Ecto neural progenitor cell (in vitro differentiated cells): Measurements from ENCODE around the gene DHX16.
"Not testable (repeated sequence)": the region's sequence is repeated elsewhere in the genome, so short reads cannot be mapped to it uniquely, and the experiment has no call there.

Source experiments
- DNase-seq: peaks from one replicate; pipeline ENCODE4 v3.0.0-alpha.2; 2018; ENCODE audit warnings: low spot score

DHX16 gene

DNA sequence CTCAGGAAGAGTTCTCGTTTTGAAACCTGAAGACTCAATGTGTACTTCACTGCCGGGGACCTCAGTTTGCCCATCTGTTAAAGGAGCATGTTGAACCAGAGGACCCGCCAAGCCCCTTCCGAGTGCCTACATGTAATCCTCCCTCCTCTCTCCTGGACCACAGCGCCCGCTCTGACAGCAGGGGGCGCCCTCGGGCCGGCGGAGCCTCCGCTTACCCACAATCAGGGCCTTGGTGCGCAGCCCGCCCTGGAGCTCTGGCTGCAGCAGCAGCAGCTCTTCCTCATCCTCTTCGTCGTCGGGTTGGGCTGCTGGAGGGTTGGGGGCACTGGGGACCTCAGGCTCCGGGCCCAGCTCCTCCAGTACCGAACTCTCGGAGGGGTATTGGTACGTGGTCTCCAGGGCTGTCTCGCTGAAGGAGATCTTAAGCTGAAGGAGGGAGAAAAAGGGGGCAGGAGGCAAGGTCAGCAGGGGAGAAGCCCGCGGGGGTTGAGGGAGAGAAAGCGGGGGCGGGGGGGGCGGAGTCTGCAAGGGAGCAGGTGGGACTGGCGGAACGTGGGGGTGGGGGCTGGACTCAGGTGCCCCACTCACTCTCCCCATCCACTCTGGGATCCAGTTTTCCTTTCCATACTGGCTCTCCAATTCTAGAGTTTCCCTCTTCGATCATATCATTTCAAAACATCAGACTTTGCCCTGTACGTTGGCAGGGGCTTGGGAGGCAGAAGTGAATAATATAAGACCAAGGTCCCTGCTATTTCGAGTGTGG, 6.3 kb upstream of the DHX16 start:
- peak; percentile 91 for DNase-seq

DNA sequence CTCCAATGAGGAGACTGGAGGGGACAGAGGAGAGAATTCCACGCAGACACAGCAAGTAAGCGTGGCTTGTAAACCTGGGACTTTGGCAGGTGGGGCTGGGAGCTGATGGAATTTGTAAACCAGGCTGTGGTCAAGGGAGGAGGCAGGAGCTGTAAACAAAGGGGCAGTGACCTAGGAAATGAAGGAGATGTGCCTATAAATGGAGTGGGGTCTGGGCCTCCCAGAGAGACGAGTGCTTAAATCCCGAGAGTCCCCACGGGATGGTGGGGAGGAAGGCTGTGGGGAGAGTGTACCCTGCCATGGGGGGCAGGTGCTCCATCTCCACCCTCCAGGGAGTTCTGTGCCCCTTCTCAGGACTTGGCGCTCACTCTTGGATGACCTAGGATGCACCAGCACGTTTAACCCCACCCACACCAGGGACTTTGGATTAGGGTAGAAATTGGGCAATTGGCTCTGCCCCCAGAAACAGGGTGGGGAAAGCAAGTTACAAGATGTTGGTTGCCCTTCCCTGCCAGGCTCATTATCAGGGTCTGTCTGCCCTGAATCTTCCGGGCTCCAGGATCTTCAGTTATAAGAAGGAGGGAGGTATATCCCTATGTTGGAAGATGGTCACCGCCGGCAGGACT, 4.0 kb upstream of the DHX16 start:
- no peak for DNase-seq

DNA sequence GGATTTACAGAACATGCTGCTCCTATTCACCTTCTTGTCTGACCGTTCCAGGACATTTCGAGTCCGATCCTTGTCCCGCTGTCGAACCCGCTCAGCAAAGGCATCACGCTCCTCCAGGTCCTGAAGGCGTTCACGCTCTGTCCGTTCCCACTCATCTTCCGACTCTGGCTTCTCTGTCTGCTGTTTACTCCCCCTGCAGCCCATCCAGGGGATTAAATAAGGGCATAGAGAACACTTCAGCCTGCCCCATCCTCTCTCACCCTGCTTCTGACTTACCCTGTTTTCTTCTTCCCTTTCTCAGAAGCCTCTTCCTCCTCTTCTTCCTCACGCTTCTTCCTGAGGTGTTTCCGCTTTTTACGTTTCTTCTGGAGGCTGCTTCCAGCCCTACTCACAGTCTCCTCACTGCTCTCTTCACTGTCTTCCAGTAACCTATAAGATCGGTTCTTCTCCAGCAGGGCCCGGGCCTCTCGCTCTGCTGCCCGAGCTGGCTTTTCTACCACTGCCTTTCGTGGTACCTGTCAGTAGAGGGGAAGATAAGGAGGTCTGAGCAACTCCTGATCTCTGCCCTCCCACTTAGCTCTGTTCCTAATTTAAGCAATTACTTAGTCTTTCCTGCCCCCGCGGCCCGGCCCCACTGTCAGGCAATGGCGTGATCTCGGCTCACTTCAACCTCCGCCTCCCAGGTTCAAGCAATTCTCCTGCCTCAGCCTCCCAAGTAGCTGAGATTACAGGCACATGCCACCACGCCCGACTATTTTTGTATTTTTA, 1.9 kb downstream of the DHX16 start:
- DNase-seq = no peak

DNA sequence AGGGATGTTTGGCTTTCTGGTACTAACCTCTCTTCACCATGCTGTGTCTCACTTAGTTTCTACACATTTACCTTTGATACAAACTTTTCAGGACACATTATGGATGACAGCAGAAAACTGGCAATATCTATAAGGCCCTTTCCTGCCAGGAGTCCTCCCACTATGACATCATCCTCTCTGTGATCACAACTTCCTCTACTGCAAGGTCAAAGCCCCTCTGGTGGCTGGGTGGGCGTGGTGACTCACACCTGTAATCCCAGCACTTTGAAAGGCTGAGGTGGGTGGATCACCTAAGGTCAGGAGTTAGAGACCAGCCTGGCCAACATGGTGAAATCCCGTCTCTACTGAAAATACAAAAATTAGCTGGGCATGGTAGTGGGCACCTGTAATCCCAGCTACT, 6.5 kb downstream of the DHX16 start:
- not testable (repeated sequence) for DNase-seq

DNA sequence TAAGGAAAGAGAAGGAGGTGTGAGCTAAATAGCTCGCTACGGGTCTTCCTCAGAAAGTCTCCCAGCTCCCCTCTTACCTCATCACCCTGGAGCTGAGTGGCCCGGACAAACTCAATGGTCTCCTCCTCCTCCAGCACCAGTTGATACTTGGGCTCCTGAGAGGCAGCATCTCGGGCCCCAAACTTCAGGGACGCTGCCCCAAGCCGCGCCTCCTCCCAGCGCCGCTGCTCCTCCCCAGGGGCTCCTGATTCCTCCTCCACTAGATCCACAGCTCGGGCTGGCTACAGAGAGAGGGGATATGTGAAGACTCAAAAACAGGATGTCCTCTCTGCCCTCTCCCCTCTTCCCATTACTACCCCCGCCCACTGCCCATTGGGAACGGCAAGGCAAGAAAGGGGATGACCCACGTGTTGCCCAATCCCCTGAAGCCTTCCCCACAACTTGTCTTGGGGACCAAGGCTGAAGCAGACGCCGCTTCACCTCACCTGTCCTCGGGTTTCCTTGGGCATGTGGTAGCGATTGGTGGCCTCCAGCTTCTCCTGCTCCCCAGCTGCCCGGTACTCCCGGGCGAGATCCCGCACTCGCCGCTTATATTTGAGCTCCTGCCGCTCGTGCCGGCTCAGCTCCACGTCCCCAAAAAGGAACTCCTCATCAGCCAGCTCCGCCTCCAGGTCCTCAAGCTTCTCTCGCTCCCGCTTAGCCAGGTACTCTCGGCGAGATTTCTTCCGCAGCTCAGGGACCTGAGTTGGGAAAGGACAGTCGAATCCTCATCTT, 7.6 kb downstream of the DHX16 start:
- DNase-seq = no peak

DNA sequence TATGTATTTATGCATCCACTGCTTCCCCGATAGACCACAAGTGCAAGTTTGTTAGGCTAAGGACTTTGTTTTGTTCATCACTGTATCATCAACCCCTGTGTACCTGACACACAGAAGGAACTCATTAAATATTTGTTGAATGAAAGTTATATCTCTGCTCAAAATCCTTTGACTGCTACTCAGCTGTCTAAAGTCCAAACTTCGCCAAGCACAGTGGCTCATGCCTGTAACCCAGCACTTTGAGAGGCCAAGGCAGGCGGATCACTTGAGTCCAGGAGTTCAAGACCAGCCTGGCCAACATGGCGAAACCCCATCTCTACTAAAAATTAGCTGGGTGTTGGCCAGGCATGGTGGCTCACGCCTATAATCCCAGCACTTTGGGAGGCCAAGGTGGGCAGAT, 14.9 kb downstream of the DHX16 start:
- DNase-seq = not testable (repeated sequence)

DNA sequence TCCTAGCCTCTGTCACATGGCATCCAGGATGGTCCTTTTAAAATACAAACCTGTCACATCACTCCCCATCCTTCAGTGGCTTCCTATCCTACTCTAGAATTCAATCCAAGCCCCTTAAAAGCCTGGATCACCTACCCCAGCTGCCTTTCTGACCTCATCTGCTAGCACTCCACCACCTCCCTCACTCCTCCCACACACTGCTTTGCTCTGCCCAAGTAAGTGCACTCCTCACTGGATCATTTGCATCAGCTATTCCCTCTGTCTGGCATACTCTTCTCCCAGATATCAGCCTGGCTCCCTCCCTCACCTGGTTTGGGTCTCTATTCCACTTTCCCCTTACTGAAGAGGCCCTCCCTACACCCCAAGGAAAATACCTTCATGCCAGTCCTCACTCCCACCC, 15.4 kb downstream of the DHX16 start:
- no peak for DNase-seq

DNA sequence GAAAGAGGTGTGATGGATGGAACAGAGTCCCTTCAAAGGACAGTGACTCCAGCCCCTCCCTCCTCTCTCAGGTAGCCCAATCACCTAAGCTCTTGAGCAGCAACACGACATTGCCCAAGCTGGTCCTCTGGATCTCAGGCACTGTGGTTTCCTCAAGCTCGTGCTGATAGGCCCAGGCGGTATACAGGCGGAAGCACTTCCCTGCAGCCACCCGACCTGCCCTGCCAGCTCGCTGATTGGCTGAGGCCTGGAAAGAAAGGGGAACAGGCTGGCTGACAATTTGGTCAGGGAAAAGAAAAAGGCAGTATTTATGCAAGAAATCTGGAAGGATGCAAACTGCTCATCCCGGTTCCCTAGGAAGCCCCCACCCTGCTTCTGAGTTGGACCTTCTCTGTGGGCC, 16.3 kb downstream of the DHX16 start:
- no peak for DNase-seq

DNA sequence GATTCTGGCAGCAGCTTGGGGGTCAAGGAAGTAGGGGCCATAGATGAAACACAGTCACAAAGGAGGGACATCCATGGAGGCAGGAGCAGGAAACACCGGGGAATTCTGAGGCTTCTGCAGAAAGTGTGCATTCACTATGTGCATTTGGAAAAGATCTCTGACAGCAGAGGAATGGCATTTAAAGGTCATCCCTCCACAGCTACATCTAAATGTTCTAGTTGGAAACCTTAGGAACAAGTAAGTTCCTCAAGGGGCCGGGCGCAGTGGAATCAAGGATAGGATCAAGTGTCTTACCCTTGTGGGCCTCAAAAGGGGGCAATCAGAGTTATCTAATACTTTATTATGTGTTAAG, 17.1 kb downstream of the DHX16 start:
- no peak for DNase-seq

DNA sequence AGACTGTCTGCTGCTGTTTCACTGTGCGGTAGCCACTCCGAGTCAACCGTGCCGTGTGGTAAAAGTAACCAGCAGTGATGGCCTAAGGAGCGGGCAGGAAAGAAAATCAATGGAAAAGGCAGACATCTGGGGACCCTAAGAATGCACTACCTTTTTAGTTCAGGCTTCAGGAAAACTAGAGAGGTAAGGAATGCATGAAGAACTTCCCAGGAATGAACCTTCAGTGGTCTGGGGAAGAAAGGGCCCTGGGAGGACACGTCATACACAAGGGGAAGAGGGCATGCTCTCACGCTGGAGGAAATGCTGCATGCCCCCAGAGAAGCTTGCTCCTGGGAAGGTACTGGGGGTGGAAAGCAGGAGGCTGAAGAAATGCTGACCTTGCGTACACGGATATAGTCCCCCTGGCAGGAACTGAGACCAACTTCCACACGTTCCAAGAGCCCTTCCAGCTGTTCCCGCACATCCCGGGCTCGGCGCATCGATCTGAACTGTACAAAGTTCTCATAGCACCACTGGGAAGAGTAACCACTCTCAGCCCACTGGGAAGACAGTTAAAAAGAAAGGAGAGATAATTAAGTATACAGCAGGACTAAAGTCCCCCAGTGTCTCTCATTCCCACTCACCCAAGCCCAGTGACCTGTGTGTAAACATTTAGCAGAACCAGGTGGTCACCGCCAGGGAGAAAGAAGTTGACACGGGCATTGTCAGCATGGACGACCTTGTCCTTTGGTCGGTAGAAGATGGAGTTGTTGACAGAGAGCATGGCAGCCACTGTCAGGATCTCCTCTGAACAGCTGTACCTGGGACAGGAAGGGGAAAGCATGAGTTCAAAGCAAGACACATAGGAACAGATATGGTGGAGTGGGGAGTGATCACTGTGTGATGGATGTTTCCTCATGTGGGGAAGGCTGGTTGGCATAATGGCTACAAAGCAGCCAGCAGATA, 17.7 kb downstream of the DHX16 start:
- no peak for DNase-seq

DNA sequence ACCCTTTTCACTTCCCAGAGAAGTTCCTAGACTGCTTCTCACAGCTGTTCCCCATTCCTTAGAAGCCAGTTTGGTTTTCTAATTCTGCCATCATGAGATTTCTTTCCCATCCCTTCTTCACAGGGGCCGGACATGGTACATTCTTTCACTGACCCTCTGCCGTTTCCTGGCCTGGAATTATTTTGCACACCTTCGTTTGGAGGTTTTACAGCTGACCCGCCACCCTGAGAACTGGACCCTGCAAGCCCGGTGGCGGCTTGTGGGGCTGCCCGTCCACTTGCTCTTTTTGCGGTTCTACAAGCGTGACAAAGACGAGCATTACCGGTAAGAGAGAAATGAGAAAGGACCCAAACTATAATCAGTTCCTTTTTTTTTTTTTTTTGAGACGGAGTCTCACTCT, 21.7 kb downstream of the DHX16 start:
- no peak for DNase-seq

DNA sequence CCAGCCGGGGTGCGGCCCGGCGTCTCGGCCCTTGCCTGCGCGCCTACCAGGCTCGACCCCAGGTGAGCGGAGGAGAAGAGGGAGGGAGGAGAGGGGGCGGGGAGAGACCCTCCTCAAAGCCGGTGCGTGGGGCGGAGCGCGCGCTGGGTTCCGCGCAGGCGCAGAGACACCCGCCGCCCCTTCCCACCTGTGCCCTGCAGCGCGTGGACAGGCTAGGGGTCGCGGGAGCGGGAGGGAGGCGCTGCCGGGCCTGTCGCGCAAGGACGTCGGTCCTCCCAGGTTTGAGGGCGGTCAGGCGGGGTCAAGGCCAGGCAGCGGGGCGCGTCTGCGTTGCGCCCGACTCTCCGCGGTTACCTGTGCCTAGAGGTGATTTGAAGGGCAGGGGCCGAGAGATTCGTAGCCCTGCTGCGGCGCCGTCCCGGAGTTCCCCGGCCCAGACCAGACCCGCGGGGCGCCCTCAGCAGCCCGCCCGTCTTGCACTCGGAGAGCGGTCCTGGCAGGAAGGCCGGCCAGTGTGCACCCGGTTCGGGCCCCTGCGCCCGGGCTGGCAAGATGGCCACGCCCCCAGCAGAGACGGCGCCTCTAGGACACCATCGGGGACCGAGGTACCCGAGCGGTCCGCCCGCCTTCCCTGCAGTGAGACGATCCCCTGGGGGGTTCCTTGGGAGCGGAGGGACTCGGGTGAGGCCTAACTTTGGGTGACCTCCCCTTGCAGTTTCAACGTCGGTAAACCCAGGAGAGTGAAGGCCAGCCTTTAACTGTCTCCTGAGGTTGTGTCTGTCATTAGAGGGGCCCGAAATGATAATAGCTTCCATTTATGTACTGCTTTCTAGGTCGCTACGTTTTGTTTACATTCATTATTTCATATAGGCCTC, 25.3 kb downstream of the DHX16 start:
- DNase-seq = peak; percentile 85

DNA sequence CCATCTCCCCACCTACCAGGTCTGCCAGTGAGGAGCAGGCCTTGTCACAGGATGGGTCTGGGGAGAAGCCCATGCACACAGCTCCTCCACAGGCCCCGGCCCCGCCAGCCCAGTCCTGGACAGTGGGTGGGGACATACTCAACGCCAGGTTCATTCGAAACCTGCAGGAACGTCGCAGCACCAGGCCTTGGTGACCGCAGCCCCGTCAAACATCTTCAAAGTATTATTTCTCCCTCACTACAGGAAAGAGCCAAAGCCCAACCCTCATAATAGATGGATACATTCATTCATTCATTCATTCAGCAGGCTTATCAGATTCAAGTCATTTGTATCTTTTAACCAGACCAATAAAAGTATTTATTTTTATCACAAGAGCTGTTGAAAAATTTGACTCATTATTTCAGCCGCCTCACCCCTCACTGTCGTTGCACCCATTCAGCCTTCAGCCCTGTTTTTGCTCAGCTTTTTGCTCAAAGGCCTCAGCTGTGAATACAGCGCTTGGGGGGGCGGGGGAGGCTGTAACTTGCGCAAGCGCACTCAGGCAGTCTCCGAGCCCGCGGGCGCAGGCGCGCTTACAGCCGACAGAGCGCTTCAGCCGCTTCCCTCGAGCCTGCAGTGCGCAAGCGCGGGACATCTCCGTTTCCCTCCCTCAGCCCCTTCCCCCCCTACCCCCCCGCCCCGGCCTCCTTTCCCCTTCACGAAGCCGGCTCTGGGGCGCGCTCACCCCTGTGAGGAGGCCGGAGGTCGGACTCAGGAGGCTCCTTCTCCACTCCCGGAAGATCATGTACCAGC, 26.2 kb downstream of the DHX16 start, which contains the start of gene C6orf136:
Gene C6orf136, plus strand, starts transcription at position 684 of the 792 bp plus-strand sequence. Its CDS starts 99 bp downstream, at position 783.
- peak; percentile 94 for DNase-seq

DNA sequence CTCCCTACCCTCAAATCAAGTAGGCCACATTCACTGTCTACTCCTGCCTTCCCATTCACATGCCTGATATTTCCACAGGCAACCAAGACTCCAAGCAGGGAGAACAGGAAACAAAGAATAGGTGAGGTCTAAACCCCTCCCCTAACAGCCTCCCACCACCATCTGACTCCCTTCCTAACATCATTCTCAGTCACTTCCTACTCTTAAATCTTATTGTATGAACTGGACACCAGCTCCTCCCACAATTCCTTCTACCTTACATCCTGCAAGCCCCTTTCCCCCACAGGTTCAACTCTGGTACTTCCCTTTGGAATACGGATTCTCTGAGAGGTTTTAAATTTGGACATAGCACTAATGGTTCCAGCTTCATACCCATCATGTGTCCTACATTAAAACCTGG, 26.8 kb downstream of the DHX16 start:
- no peak for DNase-seq

DNA sequence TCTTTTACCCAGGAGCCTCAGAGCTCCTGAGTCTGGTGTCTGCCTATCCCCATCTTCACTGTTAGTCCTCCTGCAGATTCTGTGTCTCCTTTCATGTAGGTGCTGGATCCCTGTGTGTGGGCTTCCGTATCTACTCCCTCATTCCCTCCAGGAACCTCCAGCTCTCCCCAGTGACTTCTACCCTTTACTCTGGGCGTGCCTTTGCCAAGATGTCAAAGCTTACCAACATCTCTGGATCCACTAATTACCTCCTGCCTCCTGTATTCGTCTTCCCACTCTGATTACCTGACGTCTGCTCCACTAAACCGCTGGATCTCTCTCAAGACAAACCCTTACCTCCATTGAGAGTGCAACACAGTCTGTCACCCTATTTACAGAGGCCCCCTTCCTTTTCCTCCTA, 28.0 kb downstream of the DHX16 start:
- DNase-seq = no peak

DNA sequence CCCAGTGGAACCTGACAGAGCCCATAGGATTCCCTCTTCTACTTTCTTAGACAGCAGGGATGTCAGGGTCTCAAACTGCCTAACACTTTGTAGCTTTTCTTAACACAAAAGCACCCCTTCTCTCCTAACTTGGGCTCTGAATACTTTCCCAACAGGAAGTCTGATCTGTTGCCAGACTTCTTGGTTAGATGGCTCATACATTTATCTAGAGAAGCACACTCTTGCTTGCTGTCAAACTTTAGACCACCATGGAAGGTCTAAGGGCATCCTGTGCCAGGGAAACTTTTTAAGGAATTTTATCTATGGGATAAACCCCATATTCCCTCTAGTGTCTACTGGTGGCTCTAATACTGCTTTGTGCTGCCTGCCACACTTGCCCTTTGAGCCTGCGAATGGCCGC, 29.1 kb downstream of the DHX16 start:
- DNase-seq = no peak

DNA sequence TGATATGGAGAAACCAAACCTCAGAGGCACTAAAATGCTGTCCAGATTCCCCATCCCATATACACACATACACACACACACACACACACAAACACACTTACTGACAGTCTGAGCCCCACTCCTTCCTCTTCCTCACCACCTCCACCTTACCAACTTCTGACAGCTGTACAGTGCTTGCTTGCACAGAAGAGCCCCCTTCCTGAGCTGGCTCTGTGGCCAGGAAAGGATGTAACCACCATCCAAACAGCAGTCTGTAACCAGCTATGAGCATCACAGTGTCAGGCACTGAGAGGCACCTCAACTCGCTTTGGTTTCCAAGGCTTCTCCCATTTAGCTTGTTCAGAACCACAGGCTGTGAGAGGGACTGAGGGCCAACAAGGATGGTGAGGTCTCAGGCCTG, 31.8 kb downstream of the DHX16 start:
- no peak for DNase-seq

DNA sequence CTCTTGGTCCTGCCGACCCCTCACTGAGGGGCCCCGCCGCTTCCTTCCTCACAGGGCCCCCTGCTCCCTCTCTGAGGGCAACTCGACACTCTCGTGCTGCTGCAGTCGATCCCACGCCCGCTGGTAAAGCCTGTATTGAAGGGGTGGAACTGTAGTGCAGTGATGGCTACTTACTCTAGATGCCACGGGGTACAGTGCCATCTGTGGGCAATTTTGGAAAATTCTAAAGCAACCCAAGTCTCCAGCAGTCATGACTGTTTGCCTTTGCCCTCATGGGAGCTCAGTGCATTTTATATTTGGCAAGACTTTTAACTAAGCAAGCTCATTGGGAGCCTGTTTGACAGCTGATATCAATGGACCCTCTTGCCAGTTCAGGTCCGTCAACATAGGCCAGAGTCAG, 32.3 kb downstream of the DHX16 start:
- no peak for DNase-seq

DNA sequence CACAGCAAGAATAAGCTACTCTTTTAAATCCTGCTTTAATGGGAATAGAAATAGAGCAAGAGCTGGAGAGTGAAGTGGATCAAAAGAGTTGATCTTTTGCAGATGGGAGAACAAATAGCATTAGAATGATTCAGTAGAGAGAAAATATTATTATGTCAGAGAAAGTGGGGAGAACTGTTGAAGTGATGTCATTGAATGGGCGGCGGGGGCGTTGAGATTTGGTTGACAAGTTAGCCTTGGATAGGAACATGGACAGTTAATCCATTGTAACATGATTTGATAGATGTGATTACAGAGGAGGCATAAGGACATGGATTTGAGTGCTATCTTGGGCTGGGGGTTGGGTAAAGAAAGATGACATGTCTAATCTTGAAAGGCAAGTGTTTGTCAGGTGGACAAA, 37.0 kb downstream of the DHX16 start:
- no peak for DNase-seq
